ENCODE data around the gene COX6B1. TPM values are rescaled to one million over a fixed set of nuclear protein-coding genes. Genes with fewer than 3 reads are reported as not detected.

COX6B1 gene
- total and polyA plus RNA-seq, 7 donors: 631 to 1,724 (median 878) TPM

DNA sequence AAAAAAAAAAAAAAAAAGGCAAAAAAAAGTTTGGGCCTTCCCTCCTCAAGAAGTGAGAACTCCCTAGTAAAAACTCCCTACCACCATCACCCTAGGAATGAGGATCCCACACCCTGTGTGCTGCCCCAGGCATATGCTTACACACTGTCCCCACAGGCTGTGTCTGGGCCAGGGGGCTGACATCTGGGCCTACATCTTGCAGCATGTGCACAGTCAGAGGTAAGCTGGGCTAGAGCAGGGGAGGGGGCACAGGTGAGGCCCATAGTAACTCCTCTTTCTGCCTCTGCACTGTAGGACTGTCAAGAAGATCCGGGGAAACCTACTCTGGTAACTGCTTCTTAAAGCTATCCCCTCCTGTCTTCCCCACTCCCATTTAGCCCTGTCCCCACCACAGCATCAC is 34.5 kb upstream of the COX6B1 start:
- peaks cover 0 to 18% of the 10 kb centered on the region in 2 donors for H3K36me3 ChIP-seq (ENCODE audit: insufficient read depth in 1 of 2, low read depth in 1 of 2)
- TF ChIP-seq, protein P1, sequence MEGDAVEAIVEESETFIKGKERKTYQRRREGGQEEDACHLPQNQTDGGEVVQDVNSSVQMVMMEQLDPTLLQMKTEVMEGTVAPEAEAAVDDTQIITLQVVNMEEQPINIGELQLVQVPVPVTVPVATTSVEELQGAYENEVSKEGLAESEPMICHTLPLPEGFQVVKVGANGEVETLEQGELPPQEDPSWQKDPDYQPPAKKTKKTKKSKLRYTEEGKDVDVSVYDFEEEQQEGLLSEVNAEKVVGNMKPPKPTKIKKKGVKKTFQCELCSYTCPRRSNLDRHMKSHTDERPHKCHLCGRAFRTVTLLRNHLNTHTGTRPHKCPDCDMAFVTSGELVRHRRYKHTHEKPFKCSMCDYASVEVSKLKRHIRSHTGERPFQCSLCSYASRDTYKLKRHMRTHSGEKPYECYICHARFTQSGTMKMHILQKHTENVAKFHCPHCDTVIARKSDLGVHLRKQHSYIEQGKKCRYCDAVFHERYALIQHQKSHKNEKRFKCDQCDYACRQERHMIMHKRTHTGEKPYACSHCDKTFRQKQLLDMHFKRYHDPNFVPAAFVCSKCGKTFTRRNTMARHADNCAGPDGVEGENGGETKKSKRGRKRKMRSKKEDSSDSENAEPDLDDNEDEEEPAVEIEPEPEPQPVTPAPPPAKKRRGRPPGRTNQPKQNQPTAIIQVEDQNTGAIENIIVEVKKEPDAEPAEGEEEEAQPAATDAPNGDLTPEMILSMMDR (IDR thresholded peaks at IDR 0.05): no peak
- peaks cover 9% of the 10 kb centered on the region for H3K4me1 ChIP-seq
- H3K4me3 ChIP-seq: no peak overlapping the region
- DNase-seq: peak in 1 of 2 donors; percentile 45
- H3K27me3 ChIP-seq (ENCODE audit: insufficient read depth in 3 of 3, low read length in 2 of 3): no peaks in the 10 kb centered on the region
- no peak for ATAC-seq
- intact Hi-C loops (cut with DNase I): loop anchor here in 1 of 2 donors (5.0 kb wide), 1 partner anchor 71 kb away; no protein-coding TSS in a partner anchor
- no peaks in the 10 kb centered on the region for H3K9me3 ChIP-seq
- H3K27ac ChIP-seq: no peak overlapping the region
- WGBS, 3 donors: 54 to 77% (median 71%) methylated on average over 1 of the region's 1 CpG

DNA sequence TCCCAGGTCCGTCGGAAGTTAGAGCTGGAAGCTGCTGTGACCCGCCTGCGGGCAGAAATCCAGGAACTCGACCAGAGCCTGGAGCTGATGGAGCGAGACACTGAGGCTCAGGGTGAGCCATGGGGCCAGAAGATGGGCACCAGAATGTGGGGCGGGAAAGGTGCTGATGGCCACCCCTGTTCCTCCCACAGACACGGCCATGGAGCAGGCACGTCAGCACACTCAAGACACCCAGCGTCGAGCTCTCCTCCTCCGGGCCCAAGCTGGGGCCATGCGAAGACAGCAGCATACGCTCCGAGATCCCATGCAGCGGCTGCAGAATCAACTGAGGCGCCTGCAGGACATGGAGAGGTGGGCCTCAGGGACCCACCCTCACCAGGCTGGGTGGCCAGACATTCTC is 33.1 kb upstream of the COX6B1 start:
- Histone ChIP-seq H3K27me3 (ENCODE audit: insufficient read depth in 3 of 3, low read length in 2 of 3) (no peaks in the 10 kb centered on the region), H3K4me1 (peaks cover 9% of the 10 kb centered on the region), H3K9me3 (no peaks in the 10 kb centered on the region), H3K4me3 (no peak overlapping the region), H3K36me3 (ENCODE audit: insufficient read depth in 1 of 2, low read depth in 1 of 2) (peaks cover 0 to 18% of the 10 kb centered on the region in 2 donors), H3K27ac (no peak overlapping the region)
- TF ChIP-seq, protein P1 (IDR thresholded peaks at IDR 0.05): no peak
- 87 to 94% (median 92%) methylated on average over 17 of the region's 17 CpGs for WGBS, 3 donors
- ATAC-seq (no peak), DNase-seq (peak in 1 of 2 donors; percentile 46)
- intact Hi-C loops (cut with DNase I): no loop called here

DNA sequence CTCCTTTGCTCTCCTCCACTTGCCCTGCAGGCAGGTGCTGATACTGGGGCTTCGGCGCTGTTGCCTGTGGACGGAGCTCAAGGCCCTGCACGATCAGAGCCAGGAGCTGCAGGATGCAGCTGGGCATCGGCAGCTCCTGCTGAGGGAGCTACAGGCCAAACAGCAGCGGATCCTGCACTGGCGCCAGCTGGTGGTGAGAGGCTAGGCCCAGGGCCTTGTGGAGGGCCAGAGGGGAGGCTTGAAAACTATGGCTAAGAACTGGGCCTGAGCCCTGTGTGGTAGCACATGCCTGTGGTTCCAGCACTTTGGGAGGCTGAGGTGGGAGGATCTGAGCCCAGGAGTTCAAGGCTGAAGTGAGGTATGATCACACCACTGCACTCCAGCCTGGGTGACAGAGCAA is 29.3 kb upstream of the COX6B1 start:
- Histone ChIP-seq H3K27ac (no peak overlapping the region), H3K4me3 (no peak overlapping the region), H3K36me3 (ENCODE audit: insufficient read depth in 1 of 2, low read depth in 1 of 2) (peaks cover 0 to 25% of the 10 kb centered on the region in 2 donors), H3K9me3 (no peaks in the 10 kb centered on the region), H3K4me1 (no peaks in the 10 kb centered on the region), H3K27me3 (ENCODE audit: insufficient read depth in 3 of 3, low read length in 2 of 3) (no peaks in the 10 kb centered on the region)
- ATAC-seq (no peak), DNase-seq (no peak)
- intact Hi-C loops (cut with DNase I): no loop called here
- WGBS, 3 donors: 77 to 80% (median 78%) methylated on average over 7 of the region's 7 CpGs
- TF ChIP-seq, protein P1 (IDR thresholded peaks at IDR 0.05): no peak

DNA sequence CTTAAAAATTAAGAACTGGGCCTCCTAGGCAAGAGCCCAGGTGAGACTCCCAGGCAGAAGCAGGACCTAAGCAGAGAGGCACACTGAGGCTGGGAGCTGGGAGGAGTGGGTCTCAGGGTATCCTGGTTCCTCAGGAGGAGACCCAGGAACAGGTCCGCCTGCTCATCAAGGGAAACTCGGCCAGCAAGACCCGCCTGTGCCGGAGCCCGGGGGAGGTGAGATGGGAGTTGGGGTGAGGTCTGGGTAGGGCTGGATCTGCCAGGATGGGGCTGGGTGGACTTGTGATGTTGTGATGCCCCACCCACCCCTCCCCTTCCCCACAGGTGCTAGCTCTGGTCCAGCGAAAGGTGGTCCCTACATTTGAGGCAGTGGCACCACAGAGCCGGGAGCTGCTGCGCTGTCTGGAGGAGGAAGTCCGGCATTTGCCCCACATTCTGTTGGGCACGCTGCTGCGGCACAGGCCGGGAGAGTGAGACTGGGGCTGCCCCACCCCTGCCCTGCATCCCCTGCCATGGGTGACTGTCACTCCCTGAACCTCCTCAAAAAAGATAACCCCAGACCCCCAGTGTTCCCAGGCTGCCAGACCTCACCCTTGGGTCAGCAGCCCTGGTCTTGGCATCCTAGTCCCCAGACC is 28.7 kb upstream of the COX6B1 start:
- Histone ChIP-seq H3K36me3 (ENCODE audit: insufficient read depth in 1 of 2, low read depth in 1 of 2) (peaks cover 0 to 25% of the 10 kb centered on the region in 2 donors), H3K9me3 (no peaks in the 10 kb centered on the region), H3K4me1 (no peaks in the 10 kb centered on the region), H3K4me3 (no peak overlapping the region), H3K27ac (no peak overlapping the region), H3K27me3 (ENCODE audit: insufficient read depth in 3 of 3, low read length in 2 of 3) (no peaks in the 10 kb centered on the region)
- TF ChIP-seq, protein P1 (IDR thresholded peaks at IDR 0.05): no peak
- ATAC-seq: no peak
- 94 to 99% (median 96%) methylated on average over 7 to 12 of the region's 12 CpGs for WGBS, 3 donors
- DNase-seq: no peak
- intact Hi-C loops (cut with DNase I): no loop called here

DNA sequence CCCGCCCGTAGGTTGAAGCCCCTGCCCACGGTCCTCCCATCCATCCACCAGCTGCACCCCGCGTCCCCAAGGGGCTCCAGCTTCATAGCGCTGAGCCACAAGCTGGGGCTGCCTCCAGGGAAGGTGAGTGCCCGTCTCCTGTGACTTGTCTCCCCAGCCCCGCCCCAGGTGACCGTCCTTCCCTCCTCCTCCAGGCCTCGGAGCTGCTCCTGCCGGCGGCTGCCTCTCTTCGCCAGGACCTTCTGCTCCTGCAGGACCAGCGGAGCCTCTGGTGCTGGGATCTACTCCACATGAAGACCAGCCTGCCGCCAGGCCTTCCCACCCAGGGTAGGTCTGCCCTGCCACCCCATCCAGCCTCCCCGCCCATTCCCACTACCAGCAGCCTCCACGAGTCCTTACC is 28.1 kb upstream of the COX6B1 start:
- Histone ChIP-seq H3K36me3 (ENCODE audit: insufficient read depth in 1 of 2, low read depth in 1 of 2) (peaks cover 0 to 25% of the 10 kb centered on the region in 2 donors), H3K4me3 (no peak overlapping the region), H3K27ac (no peak overlapping the region), H3K9me3 (no peaks in the 10 kb centered on the region), H3K4me1 (no peaks in the 10 kb centered on the region), H3K27me3 (ENCODE audit: insufficient read depth in 3 of 3, low read length in 2 of 3) (no peaks in the 10 kb centered on the region)
- WGBS, 3 donors: 89 to 93% (median 90%) methylated on average over 17 of the region's 17 CpGs
- intact Hi-C loops (cut with DNase I): no loop called here
- ATAC-seq: no peak
- TF ChIP-seq, protein P1 (IDR thresholded peaks at IDR 0.05): no peak
- no peak for DNase-seq
